ENCODE measurements around the gene PARP9.

The PARP9 gene

DNA sequence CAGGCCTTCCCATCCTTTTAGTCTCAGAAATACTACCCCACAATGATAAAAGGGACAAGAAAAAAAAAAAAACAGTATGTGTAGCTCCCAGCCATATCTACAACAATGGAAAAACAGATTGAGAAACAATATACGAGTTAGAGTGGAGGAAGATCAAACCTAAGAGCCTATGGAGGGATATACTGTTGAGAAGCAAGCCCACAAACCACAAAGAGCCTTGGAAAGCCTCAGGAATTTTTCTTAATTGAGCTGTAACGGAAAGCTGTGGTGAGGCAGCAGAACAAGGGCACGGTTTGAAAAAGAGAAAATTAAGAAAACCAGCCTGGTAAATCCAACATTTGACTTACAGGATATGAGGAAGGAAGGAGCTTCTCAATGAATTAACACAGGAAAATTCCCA lies 70.8 kb downstream of the PARP9 start:
- TF ChIP-seq, protein P1, sequence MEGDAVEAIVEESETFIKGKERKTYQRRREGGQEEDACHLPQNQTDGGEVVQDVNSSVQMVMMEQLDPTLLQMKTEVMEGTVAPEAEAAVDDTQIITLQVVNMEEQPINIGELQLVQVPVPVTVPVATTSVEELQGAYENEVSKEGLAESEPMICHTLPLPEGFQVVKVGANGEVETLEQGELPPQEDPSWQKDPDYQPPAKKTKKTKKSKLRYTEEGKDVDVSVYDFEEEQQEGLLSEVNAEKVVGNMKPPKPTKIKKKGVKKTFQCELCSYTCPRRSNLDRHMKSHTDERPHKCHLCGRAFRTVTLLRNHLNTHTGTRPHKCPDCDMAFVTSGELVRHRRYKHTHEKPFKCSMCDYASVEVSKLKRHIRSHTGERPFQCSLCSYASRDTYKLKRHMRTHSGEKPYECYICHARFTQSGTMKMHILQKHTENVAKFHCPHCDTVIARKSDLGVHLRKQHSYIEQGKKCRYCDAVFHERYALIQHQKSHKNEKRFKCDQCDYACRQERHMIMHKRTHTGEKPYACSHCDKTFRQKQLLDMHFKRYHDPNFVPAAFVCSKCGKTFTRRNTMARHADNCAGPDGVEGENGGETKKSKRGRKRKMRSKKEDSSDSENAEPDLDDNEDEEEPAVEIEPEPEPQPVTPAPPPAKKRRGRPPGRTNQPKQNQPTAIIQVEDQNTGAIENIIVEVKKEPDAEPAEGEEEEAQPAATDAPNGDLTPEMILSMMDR (IDR thresholded peaks at IDR 0.05; ENCODE audit: low read depth, low read length, missing control alignments) = no peak

DNA sequence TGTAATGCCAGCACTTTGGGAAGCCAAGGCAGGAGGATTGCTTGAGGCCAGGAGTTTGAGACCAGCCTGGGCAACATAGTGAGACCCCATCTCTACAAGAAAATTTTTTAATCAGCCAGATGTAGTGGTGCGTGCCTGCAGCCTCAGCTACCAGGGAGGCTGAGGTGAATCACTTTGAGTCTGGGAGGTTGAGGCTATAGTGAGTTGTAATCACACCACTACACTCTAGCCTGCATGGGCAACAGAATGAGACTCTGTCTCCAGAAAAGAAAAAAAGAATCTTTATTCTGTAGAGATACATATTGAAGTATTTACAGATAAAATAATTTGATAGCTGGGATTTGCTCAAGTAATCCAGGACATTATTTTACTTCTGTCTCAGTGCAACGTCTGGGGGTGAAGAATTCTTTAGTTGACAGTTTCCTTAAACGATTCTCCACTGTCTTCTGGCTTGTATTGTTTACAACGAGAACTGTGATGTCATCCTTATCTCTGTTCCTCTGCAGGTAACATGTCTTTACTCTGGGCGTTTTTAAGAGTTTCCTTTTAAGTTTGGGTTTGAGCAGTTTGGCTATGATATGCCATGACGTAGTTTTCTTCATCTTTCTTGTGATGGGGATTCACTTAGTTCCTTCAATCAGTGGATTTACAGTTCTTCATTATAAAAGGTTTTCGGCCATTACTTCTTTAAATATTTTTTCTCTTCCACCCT lies 75.7 kb downstream of the PARP9 start:
- in situ Hi-C loops (cut with HindIII; ENCODE audit: low sequenced_read_pairs) = no loop called here

More for the DNA sequence above, 70.8 kb downstream of the PARP9 start:
- no peak overlapping the region for H3K4me3 ChIP-seq (ENCODE audit: low read depth, low read length)
- in situ Hi-C loops (cut with HindIII; ENCODE audit: low sequenced_read_pairs) = no loop called here
- peak; percentile 87 for DNase-seq (ENCODE audit: low read depth)

DNA sequence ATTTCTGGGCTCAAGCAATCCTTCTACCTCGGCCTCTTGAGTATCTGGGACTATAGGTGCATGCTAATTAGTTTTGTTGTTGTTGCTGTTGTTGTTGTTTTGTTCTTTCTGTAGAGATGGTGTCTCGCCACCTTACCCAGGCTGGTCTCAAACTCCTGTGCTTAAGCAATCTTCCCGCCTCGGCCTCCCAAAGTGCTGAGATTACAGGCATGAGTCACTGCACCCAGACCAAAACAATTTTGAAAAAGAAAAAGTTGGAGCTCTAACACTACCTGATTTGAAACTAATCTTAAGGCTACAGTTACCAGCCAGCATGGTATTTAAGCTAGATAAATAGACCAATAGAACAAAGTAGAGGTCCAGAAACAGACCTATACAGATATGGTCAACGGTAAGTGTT lies 79.1 kb downstream of the PARP9 start:
- in situ Hi-C loops (cut with HindIII; ENCODE audit: low sequenced_read_pairs) = no loop called here
- TF ChIP-seq, protein P1 (IDR thresholded peaks at IDR 0.05; ENCODE audit: low read depth, low read length, missing control alignments) = no peak
- DNase-seq (ENCODE audit: low read depth) = peak; percentile 28
- no peak overlapping the region for H3K4me3 ChIP-seq (ENCODE audit: low read depth, low read length)

More for the DNA sequence above, 75.7 kb downstream of the PARP9 start:
- TF ChIP-seq, protein P1 (IDR thresholded peaks at IDR 0.05; ENCODE audit: low read depth, low read length, missing control alignments) = no peak
- no peak overlapping the region for H3K4me3 ChIP-seq (ENCODE audit: low read depth, low read length)
- no peak for DNase-seq (ENCODE audit: low read depth)

DNA sequence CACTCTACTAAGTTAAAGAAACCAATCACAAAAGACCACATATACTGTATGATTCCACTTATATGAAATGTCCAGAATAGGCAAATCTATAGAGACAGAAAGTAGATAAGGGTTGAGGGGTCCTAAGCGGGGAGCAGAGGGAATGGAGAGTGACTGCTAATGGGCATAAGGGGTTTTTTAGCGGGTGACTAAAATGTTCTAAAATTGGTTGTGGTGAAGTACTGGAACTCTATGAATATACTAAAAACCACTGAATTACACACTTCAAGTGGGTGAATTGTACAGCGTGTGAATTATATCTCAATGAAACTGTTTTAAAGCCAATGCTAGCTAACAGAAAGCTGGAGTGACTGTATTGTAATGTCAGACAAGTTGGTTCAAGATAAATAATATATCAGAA lies 82.7 kb downstream of the PARP9 start:
- TF ChIP-seq, protein P1 (IDR thresholded peaks at IDR 0.05; ENCODE audit: low read depth, low read length, missing control alignments) = no peak
- DNase-seq (ENCODE audit: low read depth) = no peak
- in situ Hi-C loops (cut with HindIII; ENCODE audit: low sequenced_read_pairs) = no loop called here
- H3K4me3 ChIP-seq (ENCODE audit: low read depth, low read length) = no peak overlapping the region
